GM12878 (cell line): Measurements from ENCODE around the gene SLC37A2. TPM values are rescaled to one million over a fixed set of nuclear protein-coding genes. Genes with fewer than 3 reads are reported as not detected.

Experiments used
- BCLAF1 ChIP-seq: fragments of 450-650 bp; IDR thresholded peaks from 2 replicates; pipeline ENCODE4 v1.6.1; 2017; ENCODE audit warnings: antibody characterized with exemption, mild to moderate bottlenecking, moderate library complexity
- CTCF ChIP-seq, 3 experiments: IDR thresholded peaks in 2 of 3; conservative IDR thresholded peaks in 1 of 3; 2 replicates each; pipeline ENCODE4 v1.5.1; 2011; ENCODE audit warnings: low read depth in 3 of 3, low read length in 3 of 3, mild to moderate bottlenecking in 3 of 3, control low read depth in 2 of 3, moderate library complexity in 2 of 3, inconsistent platforms in 1 of 3, mixed read lengths in 1 of 3; ENCODE audit not compliant: control insufficient read depth in 2 of 3, insufficient read depth in 1 of 3; ENCODE audit errors: extremely low read depth in 1 of 3
- EGR1 ChIP-seq, 2 experiments: IDR thresholded peaks; 1 replicate in 1 of 2; 2 replicates in 1 of 2; pipeline ENCODE4 v1.6.1; 2011 to 2012; ENCODE audit warnings: low read depth in 2 of 2, low read length in 2 of 2, borderline replicate concordance in 1 of 2, mild to moderate bottlenecking in 1 of 2, moderate library complexity in 1 of 2
- ELK1 ChIP-seq: IDR thresholded peaks from 2 replicates; pipeline ENCODE4 v1.6.1; 2012; ENCODE audit warnings: low read depth, low read length, improper control_type of control experiment
- ESRRA ChIP-seq: IDR thresholded peaks from 2 replicates; pipeline ENCODE4 v1.6.1; 2012; ENCODE audit warnings: mild to moderate bottlenecking, low read length, improper control_type of control experiment
- GABPA ChIP-seq: IDR thresholded peaks from 2 replicates; pipeline ENCODE4 v1.6.1; 2014; ENCODE audit warnings: antibody characterized with exemption, low read depth, mild to moderate bottlenecking, inconsistent platforms
- GATAD2B ChIP-seq: fragments of 450-650 bp; conservative IDR thresholded peaks from 2 replicates; pipeline ENCODE4 v1.6.1; 2017; ENCODE audit warnings: low read depth, mild to moderate bottlenecking, moderate library complexity
- HCFC1 ChIP-seq: fragments of 150-350 bp; IDR thresholded peaks from 2 replicates; pipeline ENCODE4 v1.6.1; 2014; ENCODE audit warnings: low read length
- IKZF1 ChIP-seq: fragments of 450-650 bp; conservative IDR thresholded peaks from 2 replicates; pipeline ENCODE4 v1.6.1; 2017; ENCODE audit warnings: antibody characterized with exemption, mild to moderate bottlenecking
- JUNB ChIP-seq: IDR thresholded peaks from 2 replicates; pipeline ENCODE4 v1.6.1; 2016; ENCODE audit warnings: antibody characterized with exemption, mild to moderate bottlenecking
- MTA3 ChIP-seq: IDR thresholded peaks from 2 replicates; pipeline ENCODE4 v1.6.1; 2012; ENCODE audit warnings: low read length, inconsistent platforms, borderline replicate concordance
- POLR2AphosphoS5 ChIP-seq: IDR thresholded peaks from 2 replicates; pipeline ENCODE4 v1.6.1; 2011; ENCODE audit warnings: mild to moderate bottlenecking, low read length, inconsistent platforms
- RCOR1 ChIP-seq: conservative IDR thresholded peaks from 2 replicates; pipeline ENCODE4 v1.6.1; 2012; ENCODE audit warnings: low read depth, low read length, improper control_type of control experiment
- SIX5 ChIP-seq: IDR thresholded peaks from 2 replicates; pipeline ENCODE4 v1.6.1; 2011; ENCODE audit warnings: mild to moderate bottlenecking, low read depth, low read length, moderate library complexity; ENCODE audit not compliant: severe bottlenecking
- SMAD1 ChIP-seq: fragments of 450-650 bp; IDR thresholded peaks from 2 replicates; pipeline ENCODE4 v1.6.1; 2018; ENCODE audit warnings: mild to moderate bottlenecking, low read depth; ENCODE audit not compliant: partially characterized antibody
- SP1 ChIP-seq: IDR thresholded peaks from one replicate; pipeline ENCODE4 v1.6.1; 2011; ENCODE audit warnings: low read depth, low read length
- SUZ12 ChIP-seq: fragments of 200-600 bp; sonication (generic); IDR thresholded peaks from one replicate; pipeline ENCODE4 v1.6.1; 2018; ENCODE audit warnings: antibody characterized with exemption, mild to moderate bottlenecking; ENCODE audit not compliant: unreplicated experiment
- WRNIP1 ChIP-seq: IDR thresholded peaks from 2 replicates; pipeline ENCODE4 v1.6.1; 2011; ENCODE audit warnings: low read depth, low read length, improper control_type of control experiment, borderline replicate concordance
- ZNF217 ChIP-seq: fragments of 450-650 bp; IDR thresholded peaks from 2 replicates; pipeline ENCODE4 v1.6.1; 2017; ENCODE audit warnings: antibody characterized with exemption, mild to moderate bottlenecking
- ZNF274 ChIP-seq: IDR thresholded peaks from one replicate; pipeline ENCODE4 v1.8.0; 2011; ENCODE audit not compliant: insufficient read length, insufficient read depth
- polyA plus RNA-seq, 11 experiments: library from polyadenylated mRNA; depleted of rRNA in 4 of 11; unstranded in 6 of 11; stranded (reverse) in 5 of 11; fragments of >200 nt; fragmentation: Nextera tagmentation in 4 of 11; fragmentation: Illumina TruSeq in 1 of 11; extraction: Ambion mirVana in 4 of 11; extraction: Trizol in 1 of 11; gene quantifications; 1 replicate in 1 of 11; 2 replicates in 10 of 11; pipeline versions ENCODE4 v1.2.1 to v1.2.3, GENCODE V29; 2011 to 2016; ENCODE audit warnings: inconsistent platforms in 2 of 11, missing spikeins in 2 of 11, low read depth in 1 of 11
- total RNA-seq, 4 experiments: library from RNA; depleted of rRNA in 3 of 4; stranded (reverse); fragments of >200 nt in 3 of 4; fragmentation: Illumina TruSeq in 1 of 4; extraction: Trizol in 1 of 4; gene quantifications; 2 replicates each; pipeline versions ENCODE4 v1.2.1 to v1.2.3, GENCODE V29; 2013 to 2021

The SLC37A2 gene
- total and polyA plus RNA-seq, 10 of the 15 experiments (the other 5 are each of a cell fraction or from before 2014, with no cell fraction given): 0.26 to 9.8 (median 2.0) TPM

- TF ChIP-seq WRNIP1 (no peak; the same call in 1 of the 2 replicates), BCLAF1 (no peak), SMAD1 (no peak), JUNB (no peak), ZNF217 (no peak), ESRRA (no peak), RCOR1 (peak; percentile 70; the same call in 1 of the 2 replicates), EGR1 (IDR thresholded peaks at IDR 0.05; ENCODE audit: borderline replicate concordance in 1 of 2, low read depth in 2 of 2, low read length in 2 of 2) (peak in 1 of 2 experiments; percentile 42; a peak in 2 of 3 replicates), HCFC1 (no peak; the same call in 1 of the 2 replicates), CTCF (IDR thresholded peaks at IDR 0.05 in 2 of 3, conservative IDR thresholded peaks at IDR 0.05 in 1 of 3; ENCODE audit: control insufficient read depth in 2 of 3, extremely low read depth in 1 of 3, insufficient read depth in 1 of 3, low read depth in 3 of 3, low read length in 3 of 3) (no peak), SP1 (peak; percentile 96), GABPA (peak; percentile 94), MTA3 (no peak), IKZF1 (no peak), ZNF274 (no peak), POLR2AphosphoS5 (no peak; the same call in 1 of the 2 replicates), SUZ12 (no peak), GATAD2B (0 out of 2 replicates have a peak, but pooled peaks have one; percentile 44), SIX5 (peak; percentile 7), ELK1 (peak; percentile 54; the same call in 1 of the 2 replicates)
Measured at GRCh38 chr11:125111343-125112207, 48.5 kb downstream of the SLC37A2 start, which contains the start of gene TMEM218 (continued).
